GM12891 (cell line): ENCODE measurements around the gene EXPH5.

Experiments used
- PAX5 ChIP-seq: IDR thresholded peaks from 2 replicates; pipeline ENCODE4 v1.6.1; 2011; ENCODE audit warnings: low read length, moderate library complexity, mild to moderate bottlenecking; ENCODE audit not compliant: insufficient read depth, severe bottlenecking
- POLR2A ChIP-seq: IDR thresholded peaks from 2 replicates; pipeline ENCODE4 v1.6.1; 2011; ENCODE audit warnings: low read depth, low read length, control low read depth
- POLR2AphosphoS5 ChIP-seq: IDR thresholded peaks from 2 replicates; pipeline ENCODE4 v1.6.1; 2011; ENCODE audit warnings: low read depth, low read length, control low read depth
- TAF1 ChIP-seq: IDR thresholded peaks from 2 replicates; pipeline ENCODE4 v1.6.1; 2011; ENCODE audit warnings: low read depth, low read length, control low read depth

- TF ChIP-seq POLR2A (no peak), POLR2AphosphoS5 (no peak), PAX5 (no peak), TAF1 (no peak)
Observed at GRCh38 chr11:108629274-108629673, 35.7 kb upstream of the EXPH5 start.
